A673 (cell line): ENCODE results near the gene C17orf100. TPM values are rescaled to one million over a fixed set of nuclear protein-coding genes. Genes with fewer than 3 reads are reported as not detected.

Experiments used
- BruUV-seq: library from RNA; stranded (reverse); fragments of 400-500 nt; replicated peaks from 2 replicates; lab custom pipeline; 2021; lab: Mats Ljungman, UMichigan
- CTCF ChIA-PET: fragments of 300-600 bp; sonication (Branson Sonifier 250); formaldehyde crosslinking; loops from one replicate; lab custom pipeline; 2022; ENCODE audit warnings: antibody characterized with exemption; lab: Charles Lee
- POLR2A ChIA-PET: fragments of 300-600 bp; sonication (Branson Sonifier 250); formaldehyde crosslinking; loops from one replicate; lab custom pipeline; 2022; ENCODE audit warnings: antibody characterized with exemption; ENCODE audit not compliant: low non-redundant PET; lab: Charles Lee
- DNase-seq: peaks from one replicate; pipeline ENCODE4 v3.0.0-alpha.2; 2015; ENCODE audit warnings: low spot score
- H3K27ac ChIP-seq: fragments of 200-600 bp; sonication (generic); 2 replicates; pipeline ENCODE4 v1.5.1; 2016; ENCODE audit warnings: mixed run types, low read depth, mild to moderate bottlenecking, mixed read lengths, antibody characterized with exemption, low read length; ENCODE audit not compliant: poor library complexity, severe bottlenecking
- H3K27me3 ChIP-seq: fragments of 200-600 bp; sonication (generic); replicated peaks from 2 replicates; pipeline ENCODE4 v1.6.1; 2017; ENCODE audit warnings: mixed run types, low read depth, mild to moderate bottlenecking, mixed read lengths, antibody characterized with exemption, low read length; ENCODE audit not compliant: insufficient read depth, poor library complexity
- H3K36me3 ChIP-seq: fragments of 200-600 bp; sonication (generic); 2 replicates; pipeline ENCODE4 v1.6.1; 2016; ENCODE audit warnings: mixed run types, mild to moderate bottlenecking, mixed read lengths, antibody characterized with exemption, low read length; ENCODE audit not compliant: insufficient read depth, poor library complexity, severe bottlenecking
- H3K4me1 ChIP-seq: fragments of 200-600 bp; sonication (generic); 2 replicates; pipeline ENCODE4 v1.6.1; 2017; ENCODE audit warnings: mixed run types, mild to moderate bottlenecking, mixed read lengths, antibody characterized with exemption, low read length; ENCODE audit not compliant: insufficient read depth, poor library complexity, severe bottlenecking
- H3K4me3 ChIP-seq: fragments of 200-600 bp; sonication (generic); 2 replicates; pipeline ENCODE4 v1.5.1; 2016; ENCODE audit warnings: low read depth, mixed run types, mild to moderate bottlenecking, mixed read lengths, low read length; ENCODE audit not compliant: poor library complexity, severe bottlenecking
- H3K9me3 ChIP-seq: fragments of 200-600 bp; sonication (generic); 2 replicates; pipeline ENCODE4 v1.6.1; 2016; ENCODE audit warnings: mixed run types, low read depth, mild to moderate bottlenecking, mixed read lengths, antibody characterized with exemption, low read length; ENCODE audit not compliant: poor library complexity, severe bottlenecking
- CTCF ChIP-seq: fragments of 300-800, 200-600 bp; sonication (generic); conservative IDR thresholded peaks from 2 replicates; pipeline ENCODE4 v1.5.1; 2017; ENCODE audit warnings: low read depth, mild to moderate bottlenecking, antibody characterized with exemption, low read length, moderate library complexity, mixed read lengths
- EZH2 ChIP-seq: fragments of 200-600 bp; sonication (generic); IDR thresholded peaks from 2 replicates; pipeline ENCODE4 v1.6.1; 2017; ENCODE audit warnings: borderline replicate concordance, low read depth, mild to moderate bottlenecking, mixed read lengths, antibody characterized with exemption, low read length; ENCODE audit not compliant: poor library complexity, severe bottlenecking
- intact Hi-C: fragments of 100-400 bp; cut with micrococcal nuclease; formaldehyde crosslinking; loops from one replicate; pipeline ENCODE4 v1.10.0; 2022; ENCODE audit not compliant: unreplicated experiment
- total RNA-seq: library from RNA; stranded (reverse); gene quantifications from 2 replicates; pipeline ENCODE4 v1.2.3, GENCODE V29; 2021

The C17orf100 gene
- total RNA-seq, 1 experiment from 2014 or later, result 3.1 TPM

- Histone ChIP-seq H3K27me3 (no peaks in the 10 kb centered on the region), H3K4me1 (peaks cover 15% of the 10 kb centered on the region), H3K4me3 (no peak overlapping the region), H3K27ac (no peak overlapping the region), H3K36me3 (peaks cover 27% of the 10 kb centered on the region), H3K9me3 (no peaks in the 10 kb centered on the region)
- DNase-seq, result no peak
- CTCF ChIA-PET, result no interaction called here
- TF ChIP-seq EZH2, result no peak
- TF ChIP-seq CTCF, result no peak
- intact Hi-C loops, result no loop called here
- no TSS peak for BruUV-seq
- POLR2A ChIA-PET, result no interaction called here
Measured at GRCh38 chr17:6637458-6637840, 14.1 kb upstream of the C17orf100 start.

- Histone ChIP-seq H3K36me3 (peaks cover 22% of the 10 kb centered on the region), H3K4me3 (peak overlapping the region; percentile 78), H3K9me3 (no peaks in the 10 kb centered on the region), H3K27ac (peak overlapping the region; percentile 95), H3K4me1 (peaks cover 19% of the 10 kb centered on the region), H3K27me3 (no peaks in the 10 kb centered on the region)
- intact Hi-C loops, result no loop called here
- BruUV-seq, result no TSS peak
- TF ChIP-seq EZH2 (no peak), CTCF (no peak)
- POLR2A ChIA-PET, result no interaction called here
- CTCF ChIA-PET, result no interaction called here
- no peak for DNase-seq
Measured at GRCh38 chr17:6638046-6638908, 13.3 kb upstream of the C17orf100 start.

- DNase-seq, result no peak
- intact Hi-C loops, result no loop called here
- Histone ChIP-seq H3K4me1 (peaks cover 19% of the 10 kb centered on the region), H3K27me3 (no peaks in the 10 kb centered on the region), H3K4me3 (peak overlapping the region; percentile 78), H3K27ac (peak overlapping the region; percentile 95), H3K9me3 (no peaks in the 10 kb centered on the region), H3K36me3 (peaks cover 22% of the 10 kb centered on the region)
- CTCF ChIA-PET, result no interaction called here
- BruUV-seq, result no TSS peak
- POLR2A ChIA-PET, result no interaction called here
- no peak for TF ChIP-seq CTCF
- no peak for TF ChIP-seq EZH2
Measured at GRCh38 chr17:6639014-6639585, 12.5 kb upstream of the C17orf100 start.
